Lung (tissue), 12 donors: ENCODE results near the gene TMEM272. TPM values are rescaled to one million over a fixed set of nuclear protein-coding genes. Genes with fewer than 3 reads are reported as not detected.
A peak's percentile ranks its signal among the peaks of the same experiment; 100 is the strongest.

ENCODE experiments used
- ATAC-seq: fragments of 200-7000 bp; cut with Tn5 transposase; one replicate; pipeline ENCODE4 v1.9.1; 2020; ENCODE audit warnings: moderate number of reproducible peaks; ENCODE audit not compliant: insufficient read depth, low FRiP score
- DNase-seq, 3 donors: peaks; one replicate each; pipeline ENCODE4 v3.0.0-alpha.2; 2013 to 2017
- H3K27ac ChIP-seq, 2 donors: one replicate each; pipeline ENCODE4 v1.5.1; 2013; ENCODE audit warnings: mild to moderate bottlenecking in 2 of 2, moderate library complexity in 2 of 2, control low read depth in 1 of 2, inconsistent platforms in 1 of 2, low read depth in 1 of 2, low read length in 1 of 2
- H3K27me3 ChIP-seq, 3 donors: one replicate each; pipeline ENCODE4 v1.5.1; 2013; ENCODE audit warnings: low read length in 2 of 3; ENCODE audit not compliant: control insufficient read depth in 3 of 3, insufficient read depth in 3 of 3
- H3K36me3 ChIP-seq, 4 donors: one replicate each; pipeline ENCODE4 v1.5.1; 2013; ENCODE audit warnings: low read length in 4 of 4, mild to moderate bottlenecking in 1 of 4, moderate library complexity in 1 of 4; ENCODE audit not compliant: control insufficient read depth in 4 of 4, insufficient read depth in 4 of 4
- H3K4me1 ChIP-seq, 5 donors: one replicate each; pipeline ENCODE4 v1.5.1; 2013; ENCODE audit warnings: low read length in 5 of 5, mild to moderate bottlenecking in 2 of 5, moderate library complexity in 1 of 5; ENCODE audit not compliant: control insufficient read depth in 5 of 5, insufficient read depth in 5 of 5
- H3K4me3 ChIP-seq: one replicate; pipeline ENCODE4 v1.5.1; 2013; ENCODE audit warnings: mild to moderate bottlenecking, control low read depth, moderate library complexity
- H3K9ac ChIP-seq, 2 donors: one replicate each; pipeline ENCODE4 v1.5.1; 2013; ENCODE audit warnings: low read length in 2 of 2, control low read depth in 1 of 2; ENCODE audit not compliant: insufficient read depth in 1 of 2
- H3K9me3 ChIP-seq, 4 donors: one replicate each; pipeline ENCODE4 v1.5.1; 2013; ENCODE audit warnings: low read length in 3 of 4, mild to moderate bottlenecking in 1 of 4, moderate library complexity in 1 of 4; ENCODE audit not compliant: control insufficient read depth in 4 of 4, insufficient read depth in 3 of 4
- WGBS, 2 donors: extraction: QIAGEN DNeasy Blood & Tissue Kit; methylation state at CpG; one replicate each; pipeline ENCODE4 v1.1.7; 2013; 5-methylcytosine and 5-hydroxymethylcytosine counted together
- polyA plus RNA-seq, 2 donors: library from polyadenylated mRNA; stranded (reverse); fragments of 200-250 nt; gene quantifications; one replicate each; pipeline ENCODE4 v1.2.1, GENCODE V29; 2013
- total RNA-seq, 2 donors: library from RNA; depleted of rRNA in 1 of 2; stranded (reverse); fragments of >200 nt in 1 of 2; gene quantifications; one replicate each; pipeline ENCODE4 v1.2.1, GENCODE V29; 2014 to 2021
- TF ChIP-seq, protein P1 (sequence below): IDR thresholded peaks from 2 replicates; pipeline ENCODE4 v1.5.1; 2012; ENCODE audit warnings: mild to moderate bottlenecking; ENCODE audit errors: control extremely low read depth, extremely low read depth
- donor health status: control.
- donor health status: control.
- donor health status: Bipolar disorder and iron deficiency.
- donor health status: healthy.
- donor health status: DM: yes; HTN: yes; CAD: no.

TMEM272 gene
- total and polyA plus RNA-seq, 4 donors: 0.08 to 0.55 (median 0.09) TPM

DNA sequence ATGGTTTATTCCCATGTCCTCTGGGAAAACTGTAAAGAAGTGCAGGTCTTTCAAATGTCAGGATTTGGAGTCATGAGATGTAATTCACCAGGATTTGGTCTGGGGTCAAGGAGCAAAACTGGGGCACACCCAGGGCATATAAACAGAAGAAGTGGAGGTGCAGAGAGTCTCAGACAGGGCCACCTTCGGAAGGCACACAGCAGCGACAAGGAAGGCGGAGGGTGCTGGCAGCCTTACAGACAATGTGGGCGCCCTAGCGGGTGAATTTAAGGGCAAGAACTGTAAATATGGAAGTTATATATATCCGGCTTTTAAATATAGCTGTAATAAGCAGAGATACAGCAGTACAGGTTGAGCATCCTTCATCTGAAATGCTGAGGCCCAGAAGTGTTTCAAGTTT is 72.2 kb downstream of the TMEM272 start:
- Histone ChIP-seq H3K4me3 (no peak overlapping the region), H3K27me3 (no peaks in the 10 kb centered on the region), H3K36me3 (peaks cover 0 to 12% (median 0%) of the 10 kb centered on the region in 4 donors), H3K9ac (no peak overlapping the region), H3K27ac (no peak overlapping the region), H3K9me3 (no peaks in the 10 kb centered on the region), H3K4me1 (peaks cover 0 to 9% (median 3%) of the 10 kb centered on the region in 5 donors)
- WGBS, 2 donors: 91 to 97% methylated on average over 6 of the region's 6 CpGs
- TF ChIP-seq, protein P1, sequence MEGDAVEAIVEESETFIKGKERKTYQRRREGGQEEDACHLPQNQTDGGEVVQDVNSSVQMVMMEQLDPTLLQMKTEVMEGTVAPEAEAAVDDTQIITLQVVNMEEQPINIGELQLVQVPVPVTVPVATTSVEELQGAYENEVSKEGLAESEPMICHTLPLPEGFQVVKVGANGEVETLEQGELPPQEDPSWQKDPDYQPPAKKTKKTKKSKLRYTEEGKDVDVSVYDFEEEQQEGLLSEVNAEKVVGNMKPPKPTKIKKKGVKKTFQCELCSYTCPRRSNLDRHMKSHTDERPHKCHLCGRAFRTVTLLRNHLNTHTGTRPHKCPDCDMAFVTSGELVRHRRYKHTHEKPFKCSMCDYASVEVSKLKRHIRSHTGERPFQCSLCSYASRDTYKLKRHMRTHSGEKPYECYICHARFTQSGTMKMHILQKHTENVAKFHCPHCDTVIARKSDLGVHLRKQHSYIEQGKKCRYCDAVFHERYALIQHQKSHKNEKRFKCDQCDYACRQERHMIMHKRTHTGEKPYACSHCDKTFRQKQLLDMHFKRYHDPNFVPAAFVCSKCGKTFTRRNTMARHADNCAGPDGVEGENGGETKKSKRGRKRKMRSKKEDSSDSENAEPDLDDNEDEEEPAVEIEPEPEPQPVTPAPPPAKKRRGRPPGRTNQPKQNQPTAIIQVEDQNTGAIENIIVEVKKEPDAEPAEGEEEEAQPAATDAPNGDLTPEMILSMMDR: no peak
- no peak for DNase-seq
- no peak for ATAC-seq

DNA sequence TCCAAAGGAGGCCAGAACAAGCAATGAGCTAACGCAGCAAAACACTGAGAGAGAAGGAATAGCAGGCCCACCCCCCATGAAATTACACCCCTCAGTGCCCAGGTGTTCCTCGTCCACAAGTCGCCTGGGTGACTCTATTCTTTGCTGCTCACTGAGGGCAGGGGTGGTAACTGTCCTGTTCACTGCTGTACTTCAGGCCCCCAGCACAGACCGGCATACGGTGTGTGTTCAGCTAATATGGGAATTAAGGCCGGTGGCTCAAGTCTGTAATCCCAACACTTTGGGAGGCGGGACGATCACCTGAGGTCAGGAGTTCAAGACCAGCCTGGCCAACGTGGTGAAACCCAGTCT is 72.9 kb downstream of the TMEM272 start:
- H3K36me3 ChIP-seq: peaks cover 0 to 14% (median 0%) of the 10 kb centered on the region in 4 donors
- TF ChIP-seq, protein P1: no peak
- 90 to 93% methylated on average over 9 of the region's 9 CpGs for WGBS, 2 donors
- DNase-seq: no peak
- no peak overlapping the region for H3K9ac ChIP-seq
- H3K9me3 ChIP-seq: no peaks in the 10 kb centered on the region
- H3K4me1 ChIP-seq: peaks cover 0 to 9% (median 3%) of the 10 kb centered on the region in 5 donors
- H3K27ac ChIP-seq: no peak overlapping the region
- no peaks in the 10 kb centered on the region for H3K27me3 ChIP-seq
- no peak for ATAC-seq
- H3K4me3 ChIP-seq: no peak overlapping the region

DNA sequence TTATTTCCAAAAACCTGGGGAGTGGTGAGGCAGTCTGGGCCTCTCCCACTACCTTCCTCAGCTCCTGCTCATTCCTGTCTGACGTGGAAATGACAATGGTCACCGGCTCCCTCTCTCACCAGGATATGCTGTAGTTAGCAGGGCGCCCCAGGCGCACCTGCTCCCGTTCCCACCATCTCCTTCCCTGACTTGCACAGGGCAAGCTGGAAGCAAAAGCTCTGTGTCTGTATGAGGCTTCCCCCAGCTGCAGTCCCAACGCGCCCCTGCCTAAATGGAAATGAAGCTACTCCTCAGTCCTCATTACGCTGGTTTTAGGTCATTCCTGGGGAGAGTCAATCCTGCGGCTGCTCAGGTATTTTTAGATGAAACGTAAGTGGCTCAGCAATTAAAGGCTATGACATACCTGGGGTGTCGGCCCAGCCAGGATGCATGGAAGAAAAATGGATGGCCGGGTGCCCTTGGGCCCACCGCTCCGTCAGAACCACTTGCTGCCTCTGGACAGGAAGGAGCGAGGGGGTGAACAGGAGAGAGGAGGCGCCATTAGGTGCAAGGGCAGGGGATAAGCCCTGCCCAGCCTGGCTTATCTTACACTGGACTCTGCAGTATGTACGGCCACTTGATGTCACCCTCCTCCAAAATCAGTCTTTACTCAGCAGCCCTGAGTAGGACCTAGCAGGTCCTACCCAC is 73.4 kb downstream of the TMEM272 start:
- DNase-seq (no peak), ATAC-seq (peak; percentile 25)
- no peaks in the 10 kb centered on the region for H3K27me3 ChIP-seq
- peaks cover 0 to 9% (median 7%) of the 10 kb centered on the region in 5 donors for H3K4me1 ChIP-seq
- TF ChIP-seq, protein P1: no peak
- peaks cover 0 to 16% (median 0%) of the 10 kb centered on the region in 4 donors for H3K36me3 ChIP-seq
- no peak overlapping the region for H3K9ac ChIP-seq
- 89 to 92% methylated on average over 17 of the region's 17 CpGs for WGBS, 2 donors
- no peak overlapping the region for H3K27ac ChIP-seq
- H3K4me3 ChIP-seq: no peak overlapping the region
- no peaks in the 10 kb centered on the region for H3K9me3 ChIP-seq
